Keratinocyte (primary cell): Measurements from ENCODE around the gene ARL6IP6.

Experiments
- CTCF ChIP-seq, 3 experiments: IDR thresholded peaks in 1 of 3; conservative IDR thresholded peaks in 1 of 3; optimal IDR thresholded peaks in 1 of 3; 2 replicates in 2 of 3; 3 replicates in 1 of 3; pipeline versions ENCODE3 to v1.5.1; 2011; ENCODE audit warnings: low read length in 3 of 3, mild to moderate bottlenecking in 3 of 3, moderate library complexity in 2 of 3, control low read depth in 1 of 3, inconsistent platforms in 1 of 3; ENCODE audit not compliant: insufficient read depth in 2 of 3; ENCODE audit errors: extremely low read depth in 1 of 3
- EZH2 ChIP-seq: IDR thresholded peaks from one replicate; pipeline ENCODE4 v1.6.1; 2012; ENCODE audit warnings: inconsistent platforms, mild to moderate bottlenecking, low read length, moderate library complexity

GRCh38 chr2:152717228-152718075, 968 bp upstream of the ARL6IP6 start, which contains the start of gene PRPF40A:
- TF ChIP-seq CTCF (optimal IDR thresholded peaks at IDR 0.05 in 1 of 3, IDR thresholded peaks at IDR 0.05 in 1 of 3, conservative IDR thresholded peaks at IDR 0.05 in 1 of 3; ENCODE audit: extremely low read depth in 1 of 3, insufficient read depth in 2 of 3, low read length in 3 of 3) (no peak), EZH2 (no peak)
